Prostate gland (tissue), 2 donors: ENCODE results near the gene ZNF665. TPM values are rescaled to one million over a fixed set of nuclear protein-coding genes. Genes with fewer than 3 reads are reported as not detected.

Experiments used
- DNase-seq: peaks from one replicate; pipeline ENCODE4 v3.0.0-alpha.2; 2019; ENCODE audit warnings: low spot score
- H3K27ac ChIP-seq, 2 donors: fragments of 200-600 bp; sonication (generic); 2 replicates each; pipeline ENCODE4 v1.5.1; 2017 to 2019
- H3K27me3 ChIP-seq: fragments of 200-600 bp; sonication (generic); replicated peaks from 2 replicates; pipeline ENCODE4 v1.5.1; 2019; ENCODE audit not compliant: insufficient read depth
- H3K36me3 ChIP-seq, 2 donors: fragments of 200-600 bp; sonication (generic); 1 replicate in 1 of 2; 2 replicates in 1 of 2; pipeline versions ENCODE4 v1.5.1 to v1.8.1; 2017 to 2019
- H3K4me1 ChIP-seq: fragments of 200-600 bp; sonication (generic); replicated peaks from 2 replicates; pipeline ENCODE4 v1.5.1; 2019
- H3K4me3 ChIP-seq, 2 donors: fragments of 200-600 bp; sonication (generic); 2 replicates each; pipeline ENCODE4 v1.5.1; 2017 to 2019
- H3K9me3 ChIP-seq: fragments of 200-600 bp; sonication (generic); 2 replicates; pipeline ENCODE4 v1.5.1; 2017
- CTCF ChIP-seq, 4 experiments: fragments of 200-600 bp in 2 of 4; fragments of 450-650 bp in 2 of 4; sonication (generic) in 2 of 4; IDR thresholded peaks; 1 replicate in 3 of 4; 2 replicates in 1 of 4; pipeline ENCODE4 v1.5.1; 2016 to 2019; ENCODE audit warnings: antibody characterized with exemption in 4 of 4, mild to moderate bottlenecking in 2 of 4, moderate library complexity in 2 of 4
- POLR2A ChIP-seq: fragments of 450-650 bp; IDR thresholded peaks from one replicate; pipeline ENCODE4 v1.6.1; 2016; ENCODE audit warnings: antibody characterized with exemption, mild to moderate bottlenecking
- POLR2AphosphoS5 ChIP-seq: sonication (generic); formaldehyde crosslinking; IDR thresholded peaks from one replicate; pipeline ENCODE4 v1.6.1; 2017; ENCODE audit warnings: antibody characterized with exemption
- WGBS: methylation state at CpG from one replicate; pipeline ENCODE4 v1.1.5; 2018; 5-methylcytosine and 5-hydroxymethylcytosine counted together
- intact Hi-C: fragments of 100-400 bp; cut with DNase I; formaldehyde crosslinking; loops from one replicate; pipeline ENCODE4 v1.14.2; 2022
- total RNA-seq, 2 donors: library from RNA; depleted of rRNA; stranded (reverse); fragments of >200 nt; gene quantifications; one replicate each; pipeline ENCODE4 v1.1.0, GENCODE V29; 2016

ZNF665 gene
- total RNA-seq, 2 donors from 2014 or later = 4.7 to 26.1 TPM

- Histone ChIP-seq H3K27me3 (no peaks in the 10 kb centered on the region), H3K4me1 (no peaks in the 10 kb centered on the region), H3K27ac (no peak overlapping the region), H3K36me3 (peaks cover 0 to 9% of the 10 kb centered on the region in 2 donors), H3K4me3 (no peak overlapping the region), H3K9me3 (no peaks in the 10 kb centered on the region)
- no peak for DNase-seq
- 86% methylated on average over 6 of the region's 6 CpGs for WGBS
- intact Hi-C loops = no loop called here
- TF ChIP-seq CTCF (IDR thresholded peaks at IDR 0.05) (no peak), POLR2A (no peak), POLR2AphosphoS5 (no peak)
Observed at GRCh38 chr19:53183146-53183764, 9.9 kb downstream of the ZNF665 start.

DNA sequence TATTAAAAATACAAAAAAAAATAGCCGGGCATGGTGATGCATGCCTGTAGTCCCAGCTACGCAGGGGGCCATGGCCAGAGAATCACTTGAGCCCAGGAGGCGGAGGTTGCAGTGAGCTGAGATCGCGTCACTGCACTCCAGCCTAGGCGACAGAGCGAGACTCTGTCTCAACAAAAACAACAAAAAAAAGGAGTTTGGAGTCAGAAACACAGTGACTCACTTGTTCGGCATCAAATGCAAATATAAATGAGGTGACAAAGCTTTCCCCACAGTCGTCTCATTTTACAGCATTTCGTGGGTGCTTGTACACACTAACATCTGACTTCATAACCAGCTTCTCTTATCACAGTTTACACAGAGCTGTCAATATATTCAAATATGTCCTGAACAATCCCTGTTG lies 11.0 kb downstream of the ZNF665 start:
- Histone ChIP-seq H3K4me1 (no peaks in the 10 kb centered on the region), H3K36me3 (peaks cover 0 to 9% of the 10 kb centered on the region in 2 donors), H3K27me3 (no peaks in the 10 kb centered on the region), H3K4me3 (no peak overlapping the region), H3K27ac (no peak overlapping the region), H3K9me3 (no peaks in the 10 kb centered on the region)
- intact Hi-C loops = no loop called here
- 91% methylated on average over 10 of the region's 10 CpGs for WGBS
- DNase-seq = no peak
- TF ChIP-seq POLR2AphosphoS5 (no peak), POLR2A (no peak), CTCF (IDR thresholded peaks at IDR 0.05) (no peak)

DNA sequence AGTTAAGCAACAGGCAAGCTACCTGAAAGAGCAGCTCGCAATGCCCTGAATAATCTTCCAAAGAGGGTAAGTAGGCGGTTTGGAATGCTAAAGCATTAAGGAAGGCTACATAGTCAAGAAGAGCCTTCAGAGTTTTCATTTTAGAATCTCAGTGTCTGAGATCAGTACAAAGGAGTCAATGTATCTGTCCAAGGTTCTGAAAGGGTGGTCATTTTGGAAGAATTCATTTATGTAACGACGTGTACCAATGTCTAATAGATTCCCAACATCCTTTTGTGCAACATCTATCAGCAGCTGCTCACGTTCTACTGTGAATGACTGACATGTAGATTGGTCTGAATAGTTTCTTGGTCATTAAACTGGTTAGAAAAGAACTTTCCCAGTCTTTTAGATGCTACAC lies 15.2 kb downstream of the ZNF665 start:
- H3K4me1 ChIP-seq = no peaks in the 10 kb centered on the region
- no peak overlapping the region for H3K27ac ChIP-seq
- no peak overlapping the region for H3K4me3 ChIP-seq
- H3K9me3 ChIP-seq = no peaks in the 10 kb centered on the region
- H3K36me3 ChIP-seq = peaks cover 0 to 9% of the 10 kb centered on the region in 2 donors
- TF ChIP-seq POLR2AphosphoS5 (no peak), POLR2A (no peak), CTCF (IDR thresholded peaks at IDR 0.05) (no peak)
- DNase-seq = no peak
- 90% methylated on average over 5 of the region's 5 CpGs for WGBS
- intact Hi-C loops = no loop called here
- H3K27me3 ChIP-seq = no peaks in the 10 kb centered on the region

DNA sequence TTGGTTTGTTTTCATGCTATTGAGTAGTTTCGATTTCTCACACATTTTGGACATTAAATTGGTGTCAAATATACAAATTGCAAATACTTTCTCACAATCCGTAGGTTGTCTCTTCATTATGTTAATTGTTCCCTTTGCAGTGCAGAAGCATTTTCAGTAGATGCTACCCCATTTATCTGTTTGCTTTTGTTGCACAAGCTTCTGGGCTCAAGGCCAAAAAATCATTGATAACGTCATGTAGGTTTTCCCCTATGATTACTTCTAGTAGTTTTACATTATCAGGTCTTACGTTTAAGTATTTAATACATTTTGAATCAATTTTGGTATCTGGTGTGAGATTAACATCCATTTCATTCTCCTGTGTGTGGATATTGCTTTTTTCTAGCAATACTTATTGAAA lies 20.3 kb downstream of the ZNF665 start:
- Histone ChIP-seq H3K27me3 (no peaks in the 10 kb centered on the region), H3K4me1 (no peaks in the 10 kb centered on the region), H3K36me3 (no peaks in the 10 kb centered on the region), H3K9me3 (no peaks in the 10 kb centered on the region), H3K27ac (no peak overlapping the region), H3K4me3 (no peak overlapping the region)
- WGBS = 54% methylated on average over 4 of the region's 4 CpGs
- DNase-seq = no peak
- TF ChIP-seq POLR2A (no peak), CTCF (IDR thresholded peaks at IDR 0.05) (no peak), POLR2AphosphoS5 (no peak)
- intact Hi-C loops = no loop called here

DNA sequence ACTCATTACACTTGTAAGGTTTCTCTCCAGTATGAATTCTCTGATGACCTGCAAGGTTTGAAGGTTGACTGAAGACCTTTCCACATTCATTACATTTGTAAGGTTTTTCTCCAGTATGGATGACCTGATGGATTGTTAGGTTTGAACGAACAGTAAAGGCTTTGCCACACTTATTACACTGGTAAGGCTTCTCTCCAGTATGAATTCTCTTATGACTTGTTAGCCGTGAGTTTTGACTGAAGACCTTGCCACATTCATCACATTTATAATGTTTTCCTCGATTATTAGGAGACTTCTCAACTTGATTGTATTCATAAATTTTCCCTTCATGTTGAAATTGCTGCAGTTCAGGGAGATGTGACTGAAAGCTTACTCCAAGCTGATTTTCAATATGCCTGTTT lies 27.5 kb downstream of the ZNF665 start:
- TF ChIP-seq POLR2A (no peak), CTCF (IDR thresholded peaks at IDR 0.05) (no peak), POLR2AphosphoS5 (no peak)
- Histone ChIP-seq H3K27ac (no peak overlapping the region), H3K27me3 (no peaks in the 10 kb centered on the region), H3K4me3 (no peak overlapping the region), H3K9me3 (no peaks in the 10 kb centered on the region), H3K4me1 (no peaks in the 10 kb centered on the region), H3K36me3 (no peaks in the 10 kb centered on the region)
- 99% methylated on average over 3 of the region's 3 CpGs for WGBS
- no peak for DNase-seq
- intact Hi-C loops = no loop called here
